GM19240 (cell line): ENCODE results near the gene TRAPPC1.

Source experiments
- DNase-seq: peaks from one replicate; pipeline ENCODE4 v3.0.0; 2011; ENCODE audit warnings: low spot score; ENCODE audit not compliant: insufficient read length

The TRAPPC1 gene

GRCh38 chr17:7940743-7941142, 9.0 kb upstream of the TRAPPC1 start:
- no peak for DNase-seq

- no peak for DNase-seq
Observed at GRCh38 chr17:7940034-7940433, 8.3 kb upstream of the TRAPPC1 start.

GRCh38 chr17:7935859-7936258, 4.1 kb upstream of the TRAPPC1 start:
- no peak for DNase-seq

GRCh38 chr17:7932949-7933348, 1.2 kb upstream of the TRAPPC1 start:
- DNase-seq, result no peak

GRCh38 chr17:7932483-7932891, 741 bp upstream of the TRAPPC1 start:
- no peak for DNase-seq

GRCh38 chr17:7930841-7931631, 710 bp downstream of the TRAPPC1 start:
- DNase-seq, result no peak

GRCh38 chr17:7929158-7930023, 2.4 kb downstream of the TRAPPC1 start, which contains the start of gene KCNAB3:
Gene KCNAB3 (minus strand): TSS chr17:7929856. CDS start chr17:7929435, 421 bp downstream.
- DNase-seq, result no peak

- no peak for DNase-seq
Observed at GRCh38 chr17:7927596-7927995, 4.2 kb downstream of the TRAPPC1 start.

- DNase-seq, result peak; percentile 55
Observed at GRCh38 chr17:7922845-7923628, 8.7 kb downstream of the TRAPPC1 start.

- no peak for DNase-seq
Observed at GRCh38 chr17:7922269-7922844, 9.4 kb downstream of the TRAPPC1 start.

- no peak for DNase-seq
Observed at GRCh38 chr17:7916808-7917207, 14.9 kb downstream of the TRAPPC1 start.

GRCh38 chr17:7916385-7916682, 15.4 kb downstream of the TRAPPC1 start:
- no peak for DNase-seq

- peak; percentile 59 for DNase-seq
Observed at GRCh38 chr17:7915611-7916384, 15.9 kb downstream of the TRAPPC1 start, which contains the start of gene RNF227. Gene RNF227 (minus strand): TSS chr17:7916289. CDS start chr17:7916195, 94 bp downstream.

GRCh38 chr17:7915179-7915610, 16.6 kb downstream of the TRAPPC1 start:
- DNase-seq, result no peak

GRCh38 chr17:7912927-7913524, 18.7 kb downstream of the TRAPPC1 start:
- peak; percentile 63 for DNase-seq

GRCh38 chr17:7911116-7911515, 20.6 kb downstream of the TRAPPC1 start:
- DNase-seq, result no peak

GRCh38 chr17:7910711-7911110, 21.0 kb downstream of the TRAPPC1 start:
- no peak for DNase-seq

- DNase-seq, result no peak
Observed at GRCh38 chr17:7910281-7910680, 21.5 kb downstream of the TRAPPC1 start.

- DNase-seq, result no peak
Observed at GRCh38 chr17:7909089-7909488, 22.7 kb downstream of the TRAPPC1 start.
